DOHH2 (cell line): Measurements from ENCODE around the gene RANBP3.

Source experiments
- H3F3A ChIP-seq: fragments of 200-600 bp; sonication (generic), shearing (Covaris generic); 2 replicates; pipeline ENCODE4 v1.6.0; 2016; ENCODE audit warnings: antibody characterized with exemption, mild to moderate bottlenecking; ENCODE audit not compliant: control insufficient read depth, insufficient read depth
- H3K27ac ChIP-seq: fragments of 200-600 bp; sonication (generic); 2 replicates; pipeline ENCODE4 v1.5.1; 2014; ENCODE audit warnings: low read depth, mild to moderate bottlenecking, low read length, moderate library complexity
- H3K27me3 ChIP-seq: fragments of 200-600 bp; sonication (generic); 2 replicates; pipeline ENCODE4 v1.6.1; 2014; ENCODE audit warnings: mild to moderate bottlenecking, low read length, mixed read lengths; ENCODE audit not compliant: control insufficient read depth
- H3K36me3 ChIP-seq: fragments of 200-600 bp; sonication (generic); 2 replicates; pipeline ENCODE4 v1.6.1; 2014; ENCODE audit warnings: mild to moderate bottlenecking, low read length, moderate library complexity, mixed read lengths; ENCODE audit not compliant: control insufficient read depth
- H3K4me1 ChIP-seq: fragments of 200-600 bp; sonication (generic); 2 replicates; pipeline ENCODE4 v1.6.1; 2014; ENCODE audit warnings: mild to moderate bottlenecking, low read length, mixed read lengths; ENCODE audit not compliant: control insufficient read depth
- H3K4me2 ChIP-seq: fragments of 200-600 bp; sonication (generic); 2 replicates; pipeline ENCODE4 v1.6.0; 2014; ENCODE audit warnings: mild to moderate bottlenecking, low read length, moderate library complexity
- H3K4me3 ChIP-seq: fragments of 200-600 bp; sonication (generic); 2 replicates; pipeline ENCODE4 v1.5.1; 2014; ENCODE audit warnings: mild to moderate bottlenecking, low read length, mixed read lengths
- H3K79me2 ChIP-seq: fragments of 200-600 bp; sonication (generic); 2 replicates; pipeline ENCODE4 v1.6.1; 2014; ENCODE audit warnings: mild to moderate bottlenecking, low read length, mixed read lengths; ENCODE audit not compliant: control insufficient read depth
- H3K9me2 ChIP-seq: fragments of 200-600 bp; sonication (generic); replicated peaks from 2 replicates; pipeline ENCODE4 v1.6.1; 2014; ENCODE audit warnings: mild to moderate bottlenecking, low read length, mixed read lengths; ENCODE audit not compliant: control insufficient read depth
- H3K9me3 ChIP-seq: fragments of 200-600 bp; sonication (generic); 2 replicates; pipeline ENCODE4 v1.6.1; 2014; ENCODE audit warnings: antibody characterized with exemption, low read length, mixed read lengths; ENCODE audit not compliant: control insufficient read depth, insufficient read depth
- H4K20me1 ChIP-seq: fragments of 200-600 bp; sonication (generic); 2 replicates; pipeline ENCODE4 v1.6.0; 2014; ENCODE audit warnings: low read depth, mild to moderate bottlenecking, antibody characterized with exemption, low read length, moderate library complexity; ENCODE audit not compliant: control insufficient read depth, insufficient read depth
- EZH2phosphoT487 ChIP-seq: fragments of 200-600 bp; sonication (generic); IDR thresholded peaks from 2 replicates; pipeline ENCODE4 v1.6.1; 2017; ENCODE audit warnings: borderline replicate concordance, mild to moderate bottlenecking, antibody characterized with exemption, low read length, moderate library complexity, mixed read lengths
- TF ChIP-seq, protein P1 (sequence below): fragments of 200-600 bp; sonication (generic); IDR thresholded peaks from one replicate; pipeline ENCODE4 v1.5.1; 2014; ENCODE audit warnings: antibody characterized with exemption, mild to moderate bottlenecking, low read depth, low read length; ENCODE audit not compliant: poor library complexity, severe bottlenecking

RANBP3 gene

DNA sequence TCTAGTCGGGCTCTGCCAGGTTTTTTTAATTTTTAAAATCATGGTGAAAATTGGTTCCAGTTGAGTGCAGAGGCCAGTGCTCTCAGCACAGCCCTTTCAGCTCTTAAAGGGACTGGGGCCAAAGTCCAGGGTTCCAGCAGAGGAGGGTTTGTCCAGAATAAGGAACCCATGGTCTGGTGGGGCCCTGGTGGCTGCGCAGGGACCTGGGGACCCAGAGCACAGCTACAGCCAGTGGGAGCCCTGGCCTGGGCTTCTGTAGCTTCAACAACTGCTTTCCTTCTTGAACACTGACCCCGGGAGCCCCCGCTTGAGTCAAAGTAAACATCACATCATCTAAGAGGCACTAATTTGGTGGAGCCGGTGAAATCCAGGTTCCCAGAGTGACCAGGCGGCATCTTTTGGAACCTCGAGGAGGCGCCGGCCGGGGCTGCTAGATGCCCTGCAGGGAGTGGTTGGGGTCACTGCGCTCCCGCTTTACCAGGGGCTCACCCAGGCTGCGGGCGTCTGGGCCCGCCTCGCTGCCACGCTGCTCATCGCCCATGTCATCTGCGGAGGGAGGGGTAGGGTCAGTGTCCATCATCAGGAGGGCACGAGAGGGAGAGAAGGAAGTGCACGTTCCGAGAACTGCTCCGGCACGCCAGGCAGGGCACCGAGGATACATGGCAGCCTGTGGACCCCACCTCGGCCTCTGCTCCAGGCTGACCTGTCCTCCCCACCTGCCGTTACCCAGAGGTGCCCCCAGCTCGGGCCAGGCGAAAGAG is 16.6 kb upstream of the RANBP3 start:
- H3K36me3 ChIP-seq: no peaks in the 10 kb centered on the region
- H3F3A ChIP-seq: no peaks in the 10 kb centered on the region
- no peaks in the 10 kb centered on the region for H3K9me3 ChIP-seq
- H3K4me1 ChIP-seq: no peaks in the 10 kb centered on the region
- no peaks in the 10 kb centered on the region for H3K79me2 ChIP-seq
- no peak overlapping the region for H3K4me2 ChIP-seq
- H4K20me1 ChIP-seq: no peaks in the 10 kb centered on the region
- no peaks in the 10 kb centered on the region for H3K27me3 ChIP-seq
- TF ChIP-seq EZH2phosphoT487: no peak
- TF ChIP-seq, protein P1, sequence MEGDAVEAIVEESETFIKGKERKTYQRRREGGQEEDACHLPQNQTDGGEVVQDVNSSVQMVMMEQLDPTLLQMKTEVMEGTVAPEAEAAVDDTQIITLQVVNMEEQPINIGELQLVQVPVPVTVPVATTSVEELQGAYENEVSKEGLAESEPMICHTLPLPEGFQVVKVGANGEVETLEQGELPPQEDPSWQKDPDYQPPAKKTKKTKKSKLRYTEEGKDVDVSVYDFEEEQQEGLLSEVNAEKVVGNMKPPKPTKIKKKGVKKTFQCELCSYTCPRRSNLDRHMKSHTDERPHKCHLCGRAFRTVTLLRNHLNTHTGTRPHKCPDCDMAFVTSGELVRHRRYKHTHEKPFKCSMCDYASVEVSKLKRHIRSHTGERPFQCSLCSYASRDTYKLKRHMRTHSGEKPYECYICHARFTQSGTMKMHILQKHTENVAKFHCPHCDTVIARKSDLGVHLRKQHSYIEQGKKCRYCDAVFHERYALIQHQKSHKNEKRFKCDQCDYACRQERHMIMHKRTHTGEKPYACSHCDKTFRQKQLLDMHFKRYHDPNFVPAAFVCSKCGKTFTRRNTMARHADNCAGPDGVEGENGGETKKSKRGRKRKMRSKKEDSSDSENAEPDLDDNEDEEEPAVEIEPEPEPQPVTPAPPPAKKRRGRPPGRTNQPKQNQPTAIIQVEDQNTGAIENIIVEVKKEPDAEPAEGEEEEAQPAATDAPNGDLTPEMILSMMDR: no peak
- no peak overlapping the region for H3K4me3 ChIP-seq
- H3K9me2 ChIP-seq: no peaks in the 10 kb centered on the region
- H3K27ac ChIP-seq: no peak overlapping the region

DNA sequence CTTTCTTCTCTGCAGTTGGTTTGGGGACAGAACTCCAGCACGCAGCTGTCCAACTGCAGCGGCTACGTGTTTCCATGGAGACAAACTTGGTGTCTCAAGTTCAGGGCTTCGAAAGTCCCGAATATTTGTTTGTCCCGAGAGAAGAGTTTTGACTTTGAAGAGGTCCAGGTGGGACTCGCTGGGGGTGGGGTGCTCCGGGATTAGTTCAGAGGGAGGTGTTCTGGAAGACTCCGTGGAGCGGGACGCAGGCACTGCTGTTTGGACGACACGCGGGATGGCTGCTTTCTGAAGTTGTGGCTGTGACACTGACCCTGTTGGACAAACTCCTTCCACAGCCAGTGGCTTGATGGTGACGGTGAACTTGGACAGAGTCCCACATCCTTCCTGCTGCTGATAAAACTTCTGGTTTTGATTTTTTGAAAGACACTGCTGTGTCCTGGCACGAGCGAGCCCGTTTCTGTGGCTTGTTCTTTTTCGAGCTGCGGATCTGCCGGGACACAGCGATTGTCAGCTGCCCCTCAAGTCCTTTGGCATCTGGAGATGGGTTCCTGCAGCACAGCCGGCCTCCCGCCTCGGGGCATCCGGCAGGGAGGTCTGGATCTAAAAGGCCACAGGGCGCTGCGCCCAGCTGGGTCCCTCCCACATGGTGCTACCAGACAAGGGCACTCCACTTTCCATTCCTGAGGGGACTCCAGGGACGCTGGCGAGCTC is 15.9 kb upstream of the RANBP3 start:
- TF ChIP-seq, protein P1: no peak
- TF ChIP-seq EZH2phosphoT487: no peak
- Histone ChIP-seq H3K27ac (no peak overlapping the region), H3F3A (no peaks in the 10 kb centered on the region), H3K4me3 (no peak overlapping the region), H3K4me1 (no peaks in the 10 kb centered on the region), H4K20me1 (no peaks in the 10 kb centered on the region), H3K27me3 (no peaks in the 10 kb centered on the region), H3K36me3 (no peaks in the 10 kb centered on the region), H3K9me2 (no peaks in the 10 kb centered on the region), H3K79me2 (no peaks in the 10 kb centered on the region), H3K4me2 (no peak overlapping the region), H3K9me3 (no peaks in the 10 kb centered on the region)

DNA sequence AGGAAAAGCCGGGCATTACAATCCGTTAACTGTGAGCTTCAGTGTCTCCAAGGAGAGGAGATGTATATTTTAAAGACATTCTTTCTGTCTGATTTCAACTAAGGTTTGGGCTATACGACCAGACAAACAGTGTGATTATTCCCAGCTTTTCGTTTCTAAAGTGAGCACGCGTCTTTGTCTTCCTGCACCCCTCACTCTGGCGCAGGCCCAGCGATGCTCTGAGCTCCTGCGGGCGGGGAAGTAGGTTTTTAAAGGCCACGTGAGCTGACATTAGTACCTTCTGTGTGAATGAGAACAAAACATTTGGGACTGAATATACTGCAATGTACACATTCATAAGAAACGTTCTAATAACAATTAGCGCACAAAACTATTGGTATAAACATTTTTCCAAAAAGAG is 15.3 kb upstream of the RANBP3 start:
- Histone ChIP-seq H3K9me2 (no peaks in the 10 kb centered on the region), H3K36me3 (no peaks in the 10 kb centered on the region), H3K4me1 (no peaks in the 10 kb centered on the region), H3K4me3 (no peak overlapping the region), H3K27me3 (no peaks in the 10 kb centered on the region), H3F3A (no peaks in the 10 kb centered on the region), H3K27ac (no peak overlapping the region), H3K4me2 (no peak overlapping the region), H3K9me3 (no peaks in the 10 kb centered on the region), H4K20me1 (no peaks in the 10 kb centered on the region), H3K79me2 (no peaks in the 10 kb centered on the region)
- TF ChIP-seq, protein P1: no peak
- TF ChIP-seq EZH2phosphoT487: no peak
